ENCODE data around the gene PERM1. TPM values are rescaled to one million over a fixed set of nuclear protein-coding genes. Genes with fewer than 3 reads are reported as not detected.
"Not testable (repeated sequence)": the region's sequence is repeated elsewhere in the genome, so short reads cannot be mapped to it uniquely, and the experiment has no call there.

Gene PERM1
- total and polyA plus RNA-seq, 2 donors (not counting 1 experiment from before 2014, with no cell fraction given), result not detected

DNA sequence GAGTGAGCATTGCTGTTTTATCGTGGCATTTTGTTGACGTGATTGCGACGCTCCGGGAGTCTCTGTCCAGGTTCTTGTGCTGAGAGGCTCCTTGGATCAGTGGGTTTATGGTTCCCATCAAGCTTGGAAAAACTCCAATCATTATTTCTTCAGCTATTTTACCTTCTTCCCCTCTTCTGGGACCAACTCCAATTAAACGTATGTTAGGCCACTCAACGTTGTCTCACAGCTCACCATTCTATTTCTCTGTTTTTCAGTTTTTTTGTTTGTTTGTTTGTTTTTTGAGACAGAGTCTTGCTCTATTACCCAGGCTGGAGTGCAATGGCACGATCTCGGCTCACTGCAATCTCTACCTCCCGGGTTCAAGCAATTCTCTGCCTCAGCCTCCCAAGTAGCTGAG lies 10.0 kb upstream of the PERM1 start:
- H2AFZ ChIP-seq (ENCODE audit: insufficient read depth, low read depth, low read length, poor library complexity, severe bottlenecking), result no peak overlapping the region
- no peaks in the 10 kb centered on the region for H3K79me2 ChIP-seq (ENCODE audit: control insufficient read depth, insufficient read depth, low read length)
- H3K36me3 ChIP-seq (replicated peaks in 1 of 2; ENCODE audit: control extremely low read depth in 1 of 2, control insufficient read depth in 1 of 2, extremely low read depth in 1 of 2, insufficient read depth in 2 of 2, low read length in 1 of 2), result no peaks in the 10 kb centered on the region
- WGBS (ENCODE audit: insufficient coverage), result 94% methylated on average over 3 of the region's 10 CpGs
- no peak overlapping the region for H3K4me3 Mint-ChIP-seq
- no peak for TF ChIP-seq EZH2 (IDR thresholded peaks at IDR 0.05; ENCODE audit: borderline replicate concordance, insufficient read depth, low read depth, low read length, poor library complexity, severe bottlenecking)
- TF ChIP-seq CTCF (IDR thresholded peaks at IDR 0.05), result no peak
- H3K27ac ChIP-seq (ENCODE audit: low read length in 2 of 2), result no peak overlapping the region
- ChIA-PET CTCF (interaction anchor here (1.3 kb wide), 1 partner anchor 10 kb away, joined by 6 read pairs; no protein-coding TSS in a partner anchor), POLR2A (no interaction called here)
- DNase-seq (no peak), ATAC-seq (ENCODE audit: low read depth) (no peak)
- H3K27me3 Mint-ChIP-seq, result peaks cover 46% of the 10 kb centered on the region
- no peak overlapping the region for H3K4me2 ChIP-seq (replicated peaks; ENCODE audit: low read depth, low read length, poor library complexity, severe bottlenecking)
- no peaks in the 10 kb centered on the region for H4K20me1 ChIP-seq (ENCODE audit: control insufficient read depth, insufficient read depth, low read length, poor library complexity, severe bottlenecking)
- H3K9me3 ChIP-seq (ENCODE audit: control extremely low read depth in 1 of 3, control insufficient read depth in 2 of 3, insufficient read depth in 1 of 3, low read length in 2 of 3), result peaks cover 0 to 23% (median 3%) of the 10 kb centered on the region in 3 donors
- H3K9me3 Mint-ChIP-seq (ENCODE audit: insufficient read depth), result no peaks in the 10 kb centered on the region
- no peak overlapping the region for H3K27ac Mint-ChIP-seq
- H3K4me3 ChIP-seq (ENCODE audit: control extremely low read depth in 1 of 5, extremely low read depth in 1 of 5, insufficient read depth in 1 of 5, low read depth in 2 of 5, low read length in 4 of 5), result no peak overlapping the region
- peaks cover 3% of the 10 kb centered on the region for H3K4me1 Mint-ChIP-seq
- no peak overlapping the region for H3K9ac ChIP-seq (ENCODE audit: low read length)
- H3K4me1 ChIP-seq (ENCODE audit: control insufficient read depth in 2 of 2, insufficient read depth in 2 of 2, low read length in 2 of 2), result peaks cover 0 to 4% of the 10 kb centered on the region in 2 donors
- intact Hi-C loops (cut with micrococcal nuclease), result no loop called here
- peaks cover 0 to 32% (median 1%) of the 10 kb centered on the region in 4 experiments for H3K27me3 ChIP-seq (replicated peaks in 1 of 4; ENCODE audit: control extremely low read depth in 1 of 4, control insufficient read depth in 3 of 4, insufficient read depth in 4 of 4, low read length in 3 of 4)

GRCh38 chr1:991275-991674 lies 9.4 kb upstream of the PERM1 start:
- CTCF ChIA-PET; H3K27ac Mint-ChIP-seq; H2AFZ ChIP-seq (ENCODE audit: insufficient read depth, low read depth, low read length, poor library complexity, severe bottlenecking): not testable (repeated sequence)

DNA sequence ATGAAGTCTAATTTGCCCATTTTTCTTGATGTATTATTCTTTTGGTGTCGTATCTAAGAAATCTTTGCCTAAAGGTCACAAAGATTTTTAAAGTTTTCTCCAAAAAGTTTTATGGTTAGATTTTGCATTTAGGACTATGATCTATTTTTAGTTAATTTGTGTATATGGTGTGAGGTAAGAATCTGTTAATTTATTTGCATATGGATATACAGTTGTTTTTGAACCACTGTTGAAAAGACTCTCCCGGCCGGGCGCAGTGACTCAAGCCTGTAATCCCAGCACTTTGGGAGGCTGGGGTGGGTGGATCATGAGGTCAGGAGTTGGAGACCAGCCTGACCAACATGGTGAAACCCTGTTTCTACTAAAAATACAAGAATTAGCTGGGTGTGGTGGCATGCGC lies 6.2 kb upstream of the PERM1 start:
- intact Hi-C loops (cut with micrococcal nuclease); H2AFZ ChIP-seq (ENCODE audit: insufficient read depth, low read depth, low read length, poor library complexity, severe bottlenecking); H3K36me3 ChIP-seq (replicated peaks in 1 of 2; ENCODE audit: control extremely low read depth in 1 of 2, control insufficient read depth in 1 of 2, extremely low read depth in 1 of 2, insufficient read depth in 2 of 2, low read length in 1 of 2); H3K79me2 ChIP-seq (ENCODE audit: control insufficient read depth, insufficient read depth, low read length); H3K4me3 Mint-ChIP-seq; DNase-seq; H3K27ac Mint-ChIP-seq; POLR2A ChIA-PET; H3K4me3 ChIP-seq (ENCODE audit: control extremely low read depth in 1 of 5, extremely low read depth in 1 of 5, insufficient read depth in 1 of 5, low read depth in 2 of 5, low read length in 4 of 5); ATAC-seq (ENCODE audit: low read depth); H3K4me1 Mint-ChIP-seq; H3K9me3 Mint-ChIP-seq (ENCODE audit: insufficient read depth); H3K9ac ChIP-seq (ENCODE audit: low read length); H3K4me1 ChIP-seq (ENCODE audit: control insufficient read depth in 2 of 2, insufficient read depth in 2 of 2, low read length in 2 of 2); H4K20me1 ChIP-seq (ENCODE audit: control insufficient read depth, insufficient read depth, low read length, poor library complexity, severe bottlenecking); H3K27ac ChIP-seq (ENCODE audit: low read length in 2 of 2); H3K4me2 ChIP-seq (replicated peaks; ENCODE audit: low read depth, low read length, poor library complexity, severe bottlenecking): not testable (repeated sequence)
- peaks cover 55% of the 10 kb centered on the region for H3K27me3 Mint-ChIP-seq
- Histone ChIP-seq H3K9me3 (ENCODE audit: control extremely low read depth in 1 of 3, control insufficient read depth in 2 of 3, insufficient read depth in 1 of 3, low read length in 2 of 3) (peaks cover 0 to 14% (median 3%) of the 10 kb centered on the region in 3 donors), H3K27me3 (replicated peaks in 1 of 4; ENCODE audit: control extremely low read depth in 1 of 4, control insufficient read depth in 3 of 4, insufficient read depth in 4 of 4, low read length in 3 of 4) (peaks cover 0 to 18% (median 0%) of the 10 kb centered on the region in 4 experiments)
- CTCF ChIA-PET, result interaction anchor here (0.9 kb wide), 1 partner anchor 14 kb away, joined by 3 read pairs; no protein-coding TSS in a partner anchor
- 87% methylated on average over 3 of the region's 5 CpGs for WGBS (ENCODE audit: insufficient coverage)

More at GRCh38 chr1:991275-991674, 9.4 kb upstream of the PERM1 start:
- H3K4me1 Mint-ChIP-seq; ATAC-seq (ENCODE audit: low read depth); H3K27ac ChIP-seq (ENCODE audit: low read length in 2 of 2); H3K4me3 Mint-ChIP-seq; H3K4me3 ChIP-seq (ENCODE audit: control extremely low read depth in 1 of 5, extremely low read depth in 1 of 5, insufficient read depth in 1 of 5, low read depth in 2 of 5, low read length in 4 of 5); intact Hi-C loops (cut with micrococcal nuclease); H3K36me3 ChIP-seq (replicated peaks in 1 of 2; ENCODE audit: control extremely low read depth in 1 of 2, control insufficient read depth in 1 of 2, extremely low read depth in 1 of 2, insufficient read depth in 2 of 2, low read length in 1 of 2); H3K79me2 ChIP-seq (ENCODE audit: control insufficient read depth, insufficient read depth, low read length); DNase-seq; H4K20me1 ChIP-seq (ENCODE audit: control insufficient read depth, insufficient read depth, low read length, poor library complexity, severe bottlenecking); H3K4me1 ChIP-seq (ENCODE audit: control insufficient read depth in 2 of 2, insufficient read depth in 2 of 2, low read length in 2 of 2); H3K4me2 ChIP-seq (replicated peaks; ENCODE audit: low read depth, low read length, poor library complexity, severe bottlenecking); POLR2A ChIA-PET; H3K9ac ChIP-seq (ENCODE audit: low read length); H3K9me3 Mint-ChIP-seq (ENCODE audit: insufficient read depth): not testable (repeated sequence)
- H3K27me3 Mint-ChIP-seq, result peaks cover 48% of the 10 kb centered on the region
- H3K9me3 ChIP-seq (ENCODE audit: control extremely low read depth in 1 of 3, control insufficient read depth in 2 of 3, insufficient read depth in 1 of 3, low read length in 2 of 3), result peaks cover 0 to 22% (median 3%) of the 10 kb centered on the region in 3 donors
- peaks cover 0 to 29% (median 0%) of the 10 kb centered on the region in 4 experiments for H3K27me3 ChIP-seq (replicated peaks in 1 of 4; ENCODE audit: control extremely low read depth in 1 of 4, control insufficient read depth in 3 of 4, insufficient read depth in 4 of 4, low read length in 3 of 4)
- 86% methylated on average over 2 of the region's 6 CpGs for WGBS (ENCODE audit: insufficient coverage)
